GM10266 (cell line): ENCODE results near the gene SYNCRIP.
A peak's percentile ranks its signal among the peaks of the same experiment; 100 is the strongest.

Experiments
- DNase-seq: peaks from one replicate; pipeline ENCODE4 v3.0.0; 2012; ENCODE audit errors: extremely low spot score
- TF ChIP-seq, protein P1 (sequence below): IDR thresholded peaks from 2 replicates; pipeline ENCODE4 v1.5.1; 2012; ENCODE audit warnings: mild to moderate bottlenecking, low read depth; ENCODE audit not compliant: control insufficient read depth, insufficient read depth; ENCODE audit errors: missing control alignments

SYNCRIP gene

DNA sequence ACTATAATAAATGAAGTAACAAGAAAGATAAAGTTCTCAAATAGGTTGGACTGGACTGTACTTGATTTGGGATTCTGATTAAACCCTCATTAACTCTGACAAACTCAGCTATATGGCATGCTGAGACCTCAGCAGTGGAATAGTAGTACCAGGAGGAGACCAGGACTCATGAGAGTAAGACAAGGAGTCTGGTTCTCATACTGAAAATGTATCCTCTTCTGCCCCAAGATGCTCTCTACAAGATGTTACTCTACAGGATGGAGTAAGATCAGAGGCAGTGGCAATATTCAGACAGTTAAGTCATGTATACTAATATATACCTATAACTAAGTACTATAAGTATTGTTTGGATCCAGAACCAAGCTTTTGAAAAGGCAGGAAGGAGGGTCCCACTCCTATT, 31.9 kb upstream of the SYNCRIP start:
- TF ChIP-seq, protein P1, sequence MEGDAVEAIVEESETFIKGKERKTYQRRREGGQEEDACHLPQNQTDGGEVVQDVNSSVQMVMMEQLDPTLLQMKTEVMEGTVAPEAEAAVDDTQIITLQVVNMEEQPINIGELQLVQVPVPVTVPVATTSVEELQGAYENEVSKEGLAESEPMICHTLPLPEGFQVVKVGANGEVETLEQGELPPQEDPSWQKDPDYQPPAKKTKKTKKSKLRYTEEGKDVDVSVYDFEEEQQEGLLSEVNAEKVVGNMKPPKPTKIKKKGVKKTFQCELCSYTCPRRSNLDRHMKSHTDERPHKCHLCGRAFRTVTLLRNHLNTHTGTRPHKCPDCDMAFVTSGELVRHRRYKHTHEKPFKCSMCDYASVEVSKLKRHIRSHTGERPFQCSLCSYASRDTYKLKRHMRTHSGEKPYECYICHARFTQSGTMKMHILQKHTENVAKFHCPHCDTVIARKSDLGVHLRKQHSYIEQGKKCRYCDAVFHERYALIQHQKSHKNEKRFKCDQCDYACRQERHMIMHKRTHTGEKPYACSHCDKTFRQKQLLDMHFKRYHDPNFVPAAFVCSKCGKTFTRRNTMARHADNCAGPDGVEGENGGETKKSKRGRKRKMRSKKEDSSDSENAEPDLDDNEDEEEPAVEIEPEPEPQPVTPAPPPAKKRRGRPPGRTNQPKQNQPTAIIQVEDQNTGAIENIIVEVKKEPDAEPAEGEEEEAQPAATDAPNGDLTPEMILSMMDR = no peak
- DNase-seq = no peak

GRCh38 chr6:85673198-85674139, 30.8 kb upstream of the SYNCRIP start:
- DNase-seq = no peak
- TF ChIP-seq, protein P1 = no peak

GRCh38 chr6:85672623-85673022, 29.9 kb upstream of the SYNCRIP start:
- TF ChIP-seq, protein P1 = no peak
- DNase-seq = no peak

DNA sequence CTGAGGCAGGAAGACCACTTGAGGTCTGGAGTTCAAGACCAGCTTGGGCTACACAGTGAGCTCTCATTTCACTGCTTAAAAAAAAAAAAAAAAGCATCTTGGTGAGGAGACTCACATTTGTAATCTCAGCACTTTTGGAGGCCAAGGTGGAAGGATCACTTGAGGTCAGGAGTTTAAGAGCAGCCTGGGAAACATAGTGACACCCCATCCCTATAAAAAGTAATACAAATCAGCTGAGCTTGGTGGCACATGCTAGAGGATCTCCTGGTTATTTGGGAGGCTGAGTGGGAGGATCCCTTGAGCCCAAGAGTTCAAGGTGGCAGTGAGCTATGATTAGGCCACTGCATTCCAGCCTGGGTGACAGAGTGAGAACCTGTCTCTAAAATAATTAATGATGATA, 29.4 kb upstream of the SYNCRIP start:
- DNase-seq = no peak
- TF ChIP-seq, protein P1 = no peak

DNA sequence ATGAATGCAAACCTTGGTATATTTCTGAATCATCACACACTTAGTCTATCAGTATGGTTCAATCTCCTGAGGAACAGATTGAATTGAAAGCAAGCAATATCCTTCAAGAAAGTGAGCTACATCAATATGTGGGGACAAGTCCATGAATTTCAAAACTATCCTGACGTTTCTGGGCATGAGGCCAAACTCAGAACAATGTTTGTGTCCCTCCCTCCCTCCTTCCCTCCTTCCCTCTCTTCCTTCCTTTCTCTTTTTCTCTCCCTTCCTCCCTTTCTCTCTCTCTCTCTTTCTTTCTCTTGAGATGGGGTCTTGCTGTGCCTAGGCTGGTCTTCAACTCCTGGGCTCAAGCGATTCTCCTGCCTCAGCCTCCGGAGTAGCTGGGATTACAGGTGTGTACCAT, 27.9 kb upstream of the SYNCRIP start:
- no peak for DNase-seq

DNA sequence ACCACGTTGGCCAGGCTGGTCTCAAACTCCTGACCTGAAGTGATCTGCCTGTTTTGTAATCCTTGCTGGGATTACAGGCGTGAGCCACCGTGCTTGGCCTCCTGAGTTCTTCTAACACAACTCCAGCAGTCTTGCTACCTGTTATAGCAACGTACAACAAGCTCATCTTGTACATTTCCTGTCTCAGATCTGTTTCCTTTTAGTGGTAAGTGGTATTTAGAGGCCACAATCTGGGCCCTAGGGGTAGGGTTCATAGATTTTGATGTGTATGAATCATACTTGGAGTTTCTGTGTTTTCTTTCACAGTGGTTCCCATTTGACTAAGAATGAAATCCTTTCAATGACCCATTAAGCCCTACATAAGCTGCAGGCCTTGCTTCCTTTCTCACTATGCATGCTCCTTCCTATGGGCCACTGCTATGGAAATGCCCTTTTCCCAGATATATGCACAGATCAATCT, 27.1 kb upstream of the SYNCRIP start:
- TF ChIP-seq, protein P1 = no peak
- DNase-seq = peak; percentile 68

More for the DNA sequence above, 27.9 kb upstream of the SYNCRIP start:
- TF ChIP-seq, protein P1 = no peak

DNA sequence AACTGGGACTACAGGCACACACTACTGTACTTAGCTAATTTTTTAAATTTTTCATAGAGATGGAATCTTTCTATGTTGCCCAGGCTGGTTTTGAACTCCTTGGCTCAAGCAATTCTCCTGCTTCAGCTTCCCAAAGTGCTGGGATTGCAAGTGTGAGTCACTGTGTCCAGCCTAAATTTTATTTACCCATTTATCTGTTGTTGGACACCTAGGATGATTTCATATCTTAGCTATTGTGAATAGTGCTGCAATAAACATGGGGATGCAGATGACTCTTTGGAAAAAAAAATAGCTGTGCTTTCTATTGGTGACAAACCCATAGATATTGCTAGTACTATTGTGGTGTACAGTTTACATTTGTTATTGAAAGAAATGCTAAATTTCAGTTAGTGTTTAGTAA, 19.6 kb upstream of the SYNCRIP start:
- DNase-seq = no peak
- TF ChIP-seq, protein P1 = no peak
